ENCODE measurements around the gene RMND5A.

DNA sequence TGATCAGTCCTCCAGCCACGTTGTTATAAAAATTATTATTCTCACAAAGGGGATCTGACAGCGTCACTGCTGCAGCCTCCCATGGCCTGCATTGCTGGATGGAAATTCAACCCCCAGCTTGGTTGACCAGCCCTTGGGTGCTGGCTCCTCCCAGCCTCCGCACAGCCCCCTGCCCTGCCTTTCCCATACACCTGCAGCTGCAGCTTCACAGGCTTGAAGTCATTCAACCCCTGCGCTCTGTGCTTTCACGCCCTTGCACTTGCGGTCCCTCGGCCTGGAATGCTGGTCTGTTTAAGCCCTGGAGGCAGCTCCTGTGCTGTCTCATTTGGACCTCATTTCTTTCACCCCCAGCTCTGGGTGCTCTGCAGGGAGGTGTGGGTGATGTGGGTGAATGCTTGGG lies 71.5 kb downstream of the RMND5A start:
- no peak for TF ChIP-seq POLR2A (IDR thresholded peaks at IDR 0.05)
- TF ChIP-seq, protein P1, sequence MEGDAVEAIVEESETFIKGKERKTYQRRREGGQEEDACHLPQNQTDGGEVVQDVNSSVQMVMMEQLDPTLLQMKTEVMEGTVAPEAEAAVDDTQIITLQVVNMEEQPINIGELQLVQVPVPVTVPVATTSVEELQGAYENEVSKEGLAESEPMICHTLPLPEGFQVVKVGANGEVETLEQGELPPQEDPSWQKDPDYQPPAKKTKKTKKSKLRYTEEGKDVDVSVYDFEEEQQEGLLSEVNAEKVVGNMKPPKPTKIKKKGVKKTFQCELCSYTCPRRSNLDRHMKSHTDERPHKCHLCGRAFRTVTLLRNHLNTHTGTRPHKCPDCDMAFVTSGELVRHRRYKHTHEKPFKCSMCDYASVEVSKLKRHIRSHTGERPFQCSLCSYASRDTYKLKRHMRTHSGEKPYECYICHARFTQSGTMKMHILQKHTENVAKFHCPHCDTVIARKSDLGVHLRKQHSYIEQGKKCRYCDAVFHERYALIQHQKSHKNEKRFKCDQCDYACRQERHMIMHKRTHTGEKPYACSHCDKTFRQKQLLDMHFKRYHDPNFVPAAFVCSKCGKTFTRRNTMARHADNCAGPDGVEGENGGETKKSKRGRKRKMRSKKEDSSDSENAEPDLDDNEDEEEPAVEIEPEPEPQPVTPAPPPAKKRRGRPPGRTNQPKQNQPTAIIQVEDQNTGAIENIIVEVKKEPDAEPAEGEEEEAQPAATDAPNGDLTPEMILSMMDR (IDR thresholded peaks at IDR 0.05), result no peak

All from body of pancreas (tissue), 4 donors.